Head of caudate nucleus (tissue), 42 donors: ENCODE results near the gene FARP1.
"Not testable (repeated sequence)": the region's sequence is repeated elsewhere in the genome, so short reads cannot be mapped to it uniquely, and the experiment has no call there.

ENCODE experiments used
- DNase-seq, 42 donors: peaks; one replicate each; pipeline versions ENCODE4 v3.0.0 to v3.0.0-alpha.2; 2020 to 2021; ENCODE audit warnings: mixed read lengths in 7 of 42
- intact Hi-C: fragments of 100-400 bp; cut with DNase I; formaldehyde crosslinking; loops from one replicate; pipeline ENCODE4 v1.15.0; 2022

Gene FARP1

DNA sequence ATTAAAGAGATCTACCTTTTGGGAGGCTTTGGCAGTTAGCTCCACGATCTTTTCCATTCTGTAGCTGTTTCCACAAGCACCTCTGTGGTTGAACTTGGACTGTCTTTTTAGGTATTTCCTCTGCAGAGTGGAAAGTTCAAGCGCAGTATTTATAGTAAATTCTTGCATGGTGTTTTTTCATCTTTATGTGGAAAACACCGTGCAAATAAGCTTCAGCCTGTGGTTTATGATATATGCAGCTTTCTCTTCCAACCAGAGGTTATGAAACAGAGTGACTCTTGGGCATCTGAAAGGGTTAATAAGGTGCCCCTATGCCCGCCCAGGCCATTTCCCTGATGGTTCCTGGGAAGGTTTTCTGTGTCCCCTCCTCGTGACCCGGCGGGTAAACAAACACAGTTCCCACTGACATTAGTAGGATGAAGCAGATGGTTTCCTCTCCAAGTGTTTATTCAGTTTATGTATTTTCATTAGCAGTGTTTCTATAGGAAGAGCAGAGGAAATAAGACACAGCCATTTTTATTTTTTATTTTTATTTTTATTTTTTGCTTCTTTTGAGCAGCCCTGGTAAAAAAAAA, 73.9 kb downstream of the FARP1 start:
- intact Hi-C loops = no loop called here
- DNase-seq = no peak

DNA sequence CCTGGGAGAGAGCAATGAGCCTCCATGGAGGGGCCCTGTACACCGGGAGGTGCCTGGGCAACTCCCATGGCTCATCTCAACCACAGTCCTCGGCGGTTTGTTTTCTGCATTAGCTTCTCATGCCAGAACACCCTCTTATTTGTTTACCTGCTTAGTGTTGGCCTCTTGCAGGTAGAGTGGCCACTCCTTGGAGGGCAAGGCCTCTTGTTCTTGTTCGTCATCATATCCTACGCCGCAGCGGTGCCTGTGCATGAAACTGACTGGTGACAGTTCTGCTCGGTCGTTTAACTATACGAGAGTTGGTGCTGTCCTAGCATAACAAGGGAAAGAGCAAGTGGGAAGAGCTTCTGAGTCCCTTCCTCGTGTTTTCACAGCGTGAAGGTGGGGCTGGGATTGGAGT, 74.7 kb downstream of the FARP1 start:
- no peak for DNase-seq
- intact Hi-C loops = no loop called here

DNA sequence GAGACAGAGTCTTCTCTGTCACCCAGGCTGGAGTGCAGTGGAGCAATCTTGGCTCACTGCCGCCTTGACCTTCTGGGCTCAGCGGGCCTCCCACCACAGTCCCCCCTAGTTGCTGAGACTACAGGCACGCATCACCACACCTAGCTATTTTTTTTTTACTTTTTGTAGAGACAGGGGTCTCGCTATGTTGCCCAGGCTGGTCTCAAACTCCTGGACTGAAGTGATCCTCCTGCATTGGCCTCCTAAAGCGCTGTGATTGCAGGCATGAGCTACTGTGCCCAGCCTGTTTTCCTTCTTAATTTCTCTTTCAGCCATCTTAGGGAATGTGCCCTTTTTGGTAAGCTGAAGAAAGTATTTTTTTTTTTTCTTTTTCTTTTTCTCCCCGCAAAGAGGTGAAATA, 76.8 kb downstream of the FARP1 start:
- no peak for DNase-seq
- intact Hi-C loops = no loop called here

- DNase-seq = no peak
These were observed 77.4 kb downstream of the FARP1 start for GRCh38 chr13:98220271-98220791.

GRCh38 chr13:98221234-98221633, 78.3 kb downstream of the FARP1 start:
- intact Hi-C loops = no loop called here
- no peak for DNase-seq

More at GRCh38 chr13:98220271-98220791, 77.4 kb downstream of the FARP1 start:
- intact Hi-C loops = no loop called here

GRCh38 chr13:98222081-98222554, 79.2 kb downstream of the FARP1 start:
- intact Hi-C loops = no loop called here
- no peak for DNase-seq

DNA sequence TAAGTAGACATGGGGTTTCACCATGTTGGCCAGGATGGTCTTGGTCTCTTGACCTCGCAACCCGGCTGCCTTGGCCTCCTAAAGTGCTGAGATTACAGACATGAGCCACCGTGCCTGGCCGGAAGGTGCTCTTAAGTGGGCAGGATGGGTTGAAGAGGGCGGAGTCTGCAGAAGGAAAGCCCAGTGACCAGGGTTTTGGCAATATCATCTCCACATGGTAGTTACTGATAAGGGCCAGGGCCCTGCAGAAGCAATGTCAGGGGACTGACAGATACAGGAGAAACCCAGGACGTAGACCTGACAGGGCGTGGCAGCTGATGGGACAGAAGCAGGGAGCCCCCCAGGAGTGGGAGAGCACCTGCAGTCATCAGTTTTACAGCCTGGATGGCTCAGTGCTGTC, 79.9 kb downstream of the FARP1 start:
- intact Hi-C loops = no loop called here
- DNase-seq = no peak

GRCh38 chr13:98223741-98224140, 80.8 kb downstream of the FARP1 start:
- intact Hi-C loops = no loop called here

GRCh38 chr13:98224557-98224956, 81.7 kb downstream of the FARP1 start:
- intact Hi-C loops = no loop called here
- DNase-seq = no peak

More at GRCh38 chr13:98223741-98224140, 80.8 kb downstream of the FARP1 start:
- DNase-seq = no peak

- DNase-seq = peak in 26 of 42 donors; percentile 11 to 65 (median 40)
- intact Hi-C loops = no loop called here
These were observed 82.4 kb downstream of the FARP1 start for GRCh38 chr13:98225036-98225940.

DNA sequence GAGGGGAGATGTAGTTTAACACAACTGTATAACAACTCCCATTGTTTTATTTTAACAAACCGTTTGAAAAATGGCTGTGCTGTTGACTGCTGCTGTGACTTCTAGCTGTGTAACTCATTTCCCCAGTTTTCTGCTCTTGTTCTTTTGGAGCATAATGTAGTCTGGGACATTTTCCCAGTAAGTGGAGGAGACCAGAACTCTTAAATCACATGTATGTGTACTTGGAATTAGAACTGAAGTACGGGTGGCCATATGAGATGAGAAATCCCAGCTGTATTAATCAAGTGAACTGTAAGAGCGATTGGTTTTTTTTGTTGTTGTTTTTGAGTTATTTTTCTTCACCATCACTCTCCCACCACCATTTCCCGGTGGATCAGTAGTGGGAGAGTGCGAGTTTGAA, 83.6 kb downstream of the FARP1 start:
- intact Hi-C loops = no loop called here
- no peak for DNase-seq

GRCh38 chr13:98228661-98229341, 85.9 kb downstream of the FARP1 start:
- intact Hi-C loops = no loop called here
- no peak for DNase-seq

GRCh38 chr13:98230762-98231161, 87.9 kb downstream of the FARP1 start:
- not testable (repeated sequence) for DNase-seq

DNA sequence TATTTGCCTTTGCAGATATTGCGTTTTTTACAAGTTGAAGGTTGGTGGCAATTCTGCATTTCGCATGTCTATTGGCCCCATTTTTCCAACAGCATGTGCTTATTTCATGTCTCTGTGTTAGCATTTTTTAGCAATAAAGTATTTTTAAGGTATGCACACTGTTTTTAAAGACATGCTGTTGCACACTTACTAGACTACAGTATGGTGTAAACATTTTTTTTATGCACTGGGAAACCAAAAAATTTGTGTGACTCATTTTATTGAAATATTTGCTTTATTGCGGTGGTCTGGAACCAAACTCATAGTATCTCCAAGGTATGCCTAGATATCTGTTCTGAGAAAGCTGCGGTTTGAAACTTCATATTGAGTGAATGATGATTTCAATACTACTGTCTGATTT, 89.6 kb downstream of the FARP1 start:
- intact Hi-C loops = no loop called here
- no peak for DNase-seq

More at GRCh38 chr13:98230762-98231161, 87.9 kb downstream of the FARP1 start:
- intact Hi-C loops = not testable (repeated sequence)

- DNase-seq = no peak
- intact Hi-C loops = no loop called here
These were observed 90.2 kb downstream of the FARP1 start for GRCh38 chr13:98233127-98233526.

- intact Hi-C loops = no loop called here
These were observed 91.5 kb downstream of the FARP1 start for GRCh38 chr13:98234348-98234747.

DNA sequence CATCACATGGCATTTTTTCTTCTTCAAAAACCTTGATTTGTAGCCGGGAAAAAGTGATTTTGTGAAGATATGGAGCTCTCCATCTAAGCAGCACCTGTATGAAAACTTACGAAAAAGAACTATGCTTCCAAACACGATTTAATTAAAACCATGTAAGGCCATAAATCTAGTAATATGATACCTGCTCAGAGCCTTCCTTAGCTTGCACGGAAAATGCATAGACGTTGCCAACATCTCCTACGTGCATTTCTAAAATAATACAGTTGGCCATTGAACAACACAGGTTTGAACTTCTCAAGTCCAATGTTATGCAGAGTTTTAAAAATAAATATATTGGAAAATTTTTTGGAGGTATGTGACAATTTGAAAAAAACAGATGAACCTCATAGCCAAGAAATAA, 93.3 kb downstream of the FARP1 start:
- intact Hi-C loops = no loop called here
- DNase-seq = no peak

More at GRCh38 chr13:98234348-98234747, 91.5 kb downstream of the FARP1 start:
- DNase-seq = no peak

- no peak for DNase-seq
- intact Hi-C loops = no loop called here
These were observed 94.4 kb downstream of the FARP1 start for GRCh38 chr13:98237331-98237730.

DNA sequence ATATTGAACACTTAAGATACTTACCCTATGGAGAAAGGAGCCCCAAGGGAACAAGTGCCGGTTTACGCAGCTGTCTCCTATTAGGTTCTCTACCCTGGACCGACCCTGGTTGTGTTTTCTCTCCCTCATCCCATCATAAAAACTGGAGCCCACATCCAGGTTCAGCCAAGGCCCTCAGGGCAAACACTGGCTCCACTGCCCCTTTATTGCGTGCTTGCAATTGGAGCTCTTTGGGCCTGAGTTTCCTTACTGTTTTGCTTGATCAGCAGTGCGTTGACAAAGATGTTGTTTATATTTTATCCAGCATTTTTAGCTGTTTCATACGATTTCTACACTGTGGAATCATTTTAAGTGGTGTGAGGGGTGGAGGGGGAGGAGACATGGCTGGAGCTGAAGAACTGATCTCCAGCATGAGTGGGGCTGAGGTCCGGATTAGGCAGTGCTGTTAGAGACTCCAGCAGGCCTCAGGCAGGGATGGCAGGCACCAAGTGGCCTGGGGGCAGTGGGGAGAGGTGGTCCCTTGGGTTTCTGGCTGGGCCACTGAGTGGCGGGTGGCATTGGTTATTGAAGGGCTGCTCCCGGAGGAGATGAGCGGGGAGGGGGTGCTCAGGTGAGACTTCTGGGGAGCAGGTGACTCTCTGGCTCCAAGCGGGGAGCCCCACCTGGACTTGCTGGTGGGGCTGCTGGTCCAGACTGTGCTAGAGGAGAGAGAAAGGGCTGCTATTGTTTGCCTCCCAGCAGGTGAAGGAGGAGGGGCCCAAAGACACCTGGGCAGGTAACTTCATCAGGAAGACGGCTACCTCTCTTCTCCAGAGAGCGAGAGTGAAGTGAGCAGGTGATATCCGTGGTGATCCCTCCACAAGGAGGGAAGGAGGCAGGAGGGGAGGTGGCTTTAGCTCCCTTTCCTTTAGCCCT, 96.5 kb downstream of the FARP1 start:
- no peak for DNase-seq
- intact Hi-C loops = no loop called here
